Anterior cingulate cortex (tissue), 58 donors: ENCODE data around the gene KAZN.

Source experiments
- DNase-seq, 58 donors: peaks; one replicate each; lab custom pipeline; 2025; lab: John Stamatoyannopoulos, UW

KAZN gene

DNA sequence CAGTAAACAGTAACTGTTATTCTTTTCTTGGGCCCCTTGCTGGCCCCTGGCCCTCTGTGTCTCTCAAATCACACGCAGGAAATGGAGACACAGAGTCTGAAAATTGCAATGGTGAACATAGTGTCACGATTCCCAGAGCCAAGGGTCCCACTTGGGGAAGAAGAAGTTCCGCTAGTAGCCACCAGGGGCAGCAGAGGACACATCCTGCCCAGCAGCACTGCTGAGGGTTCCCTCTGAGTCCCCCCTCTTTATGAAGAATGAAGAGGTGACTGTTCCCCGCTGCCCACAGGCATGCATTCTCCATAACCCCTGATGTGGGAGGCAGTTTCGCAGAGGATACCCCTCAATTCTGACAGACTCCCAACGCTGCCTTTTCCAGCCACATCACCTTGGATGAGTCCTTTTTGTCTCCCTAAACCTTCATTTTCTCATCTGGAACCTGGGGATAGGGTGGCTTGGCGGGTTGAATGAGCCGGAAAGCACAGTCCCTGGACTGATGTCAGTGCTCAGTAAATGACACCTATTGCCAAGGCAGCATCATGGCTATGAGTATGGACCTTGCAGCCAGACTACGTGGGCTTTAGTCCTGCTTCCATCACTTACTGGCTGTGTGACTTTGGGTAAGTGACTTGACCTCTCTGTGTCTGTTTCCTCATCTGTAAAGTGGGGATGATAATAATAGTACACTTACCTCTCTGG lies 317.0 kb downstream of the KAZN start:
- DNase-seq, result peak in 26 of 58 donors; percentile 7 to 62 (median 19)

DNA sequence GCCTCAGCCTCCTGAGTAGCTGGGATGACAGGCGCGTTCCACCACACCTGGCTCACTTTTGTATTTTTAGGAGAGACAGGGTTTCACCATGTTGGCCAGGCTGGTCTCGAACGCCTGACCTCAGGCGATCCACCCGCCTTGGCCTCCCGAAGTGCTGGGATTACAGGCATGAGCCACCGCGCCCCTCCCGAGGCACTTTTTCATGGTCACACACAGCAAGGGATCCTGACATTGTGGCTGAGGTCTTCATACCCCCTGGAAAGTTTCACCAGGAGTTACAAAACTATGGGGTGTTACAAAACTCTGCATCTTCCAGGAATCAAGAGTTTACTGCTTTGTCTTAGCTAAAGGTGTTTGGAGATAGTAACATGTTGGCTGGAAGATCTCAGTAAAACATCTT lies 320.8 kb downstream of the KAZN start:
- DNase-seq, result no peak

DNA sequence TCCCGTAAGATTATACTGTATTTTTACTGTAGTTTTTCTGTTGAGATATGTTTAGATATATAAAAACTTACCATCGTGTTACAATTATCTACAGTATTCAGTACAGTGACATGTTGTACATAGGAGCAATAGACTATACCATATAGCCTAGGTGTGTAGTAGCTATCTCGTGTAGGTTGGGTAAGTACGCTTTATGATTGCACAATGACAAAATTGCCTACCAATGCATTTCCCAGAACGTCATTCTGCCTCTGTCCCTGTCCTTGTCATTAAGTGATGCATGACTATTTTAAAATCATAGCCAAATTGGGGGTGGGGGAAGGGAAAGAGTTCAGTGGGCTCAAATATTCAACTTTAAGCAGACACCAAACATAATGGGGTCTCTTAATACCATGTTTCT lies 321.3 kb downstream of the KAZN start:
- no peak for DNase-seq

DNA sequence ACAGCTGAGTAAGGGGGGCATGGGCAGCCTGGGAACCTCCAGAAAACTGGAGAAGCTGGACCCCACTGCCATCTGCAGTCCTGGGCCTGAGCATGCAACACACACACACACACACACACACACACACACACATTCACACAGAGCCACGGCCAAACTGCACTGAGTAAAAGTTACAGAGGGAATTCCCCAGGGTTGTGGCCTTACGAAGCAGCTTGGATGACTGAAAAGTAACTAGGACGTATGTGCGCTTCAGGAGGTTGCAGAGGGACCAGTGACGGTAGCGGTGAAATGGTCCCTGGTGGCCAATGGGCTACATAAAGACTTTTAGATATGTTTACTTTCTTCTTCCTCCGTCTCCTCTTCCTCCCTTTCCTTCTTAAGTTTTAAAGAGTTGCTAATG lies 322.6 kb downstream of the KAZN start:
- DNase-seq, result no peak

DNA sequence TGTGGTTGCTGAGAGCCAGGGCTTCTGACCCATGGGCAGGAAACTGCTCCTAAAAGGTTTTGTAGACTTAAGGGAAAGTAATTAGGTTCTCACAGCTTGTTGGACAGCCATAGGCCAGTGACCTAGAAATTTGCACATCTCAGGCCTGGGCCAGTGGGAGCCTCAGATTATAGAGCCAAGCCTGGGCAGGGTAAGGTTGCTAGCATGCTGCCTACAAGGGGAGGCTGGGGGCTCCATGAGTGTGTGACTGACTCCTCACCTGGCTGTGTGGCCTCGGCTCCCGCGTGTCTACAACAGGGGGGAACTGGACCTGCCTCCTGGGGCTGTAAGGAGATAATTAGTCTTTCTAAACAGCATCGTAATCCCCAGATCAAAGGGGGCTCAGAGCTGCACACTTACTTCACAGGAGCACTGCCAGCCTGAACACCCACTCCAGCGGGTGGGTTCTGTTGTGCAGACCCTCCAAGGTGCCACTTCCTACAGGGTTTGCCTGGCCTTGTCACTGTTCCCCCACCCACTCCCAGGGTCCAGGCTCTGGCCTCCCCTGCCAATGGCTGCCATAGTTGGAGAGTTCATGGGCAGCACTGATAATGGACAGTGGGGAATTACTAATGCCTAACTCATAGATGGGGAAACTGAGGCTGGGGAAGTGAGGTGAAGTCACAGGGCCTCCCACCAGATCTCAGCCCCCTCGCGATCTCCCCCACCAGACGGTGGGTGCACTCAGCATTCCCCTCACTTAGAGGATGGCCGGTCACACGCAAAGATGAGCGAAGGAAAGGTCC lies 324.6 kb downstream of the KAZN start:
- DNase-seq, result no peak

DNA sequence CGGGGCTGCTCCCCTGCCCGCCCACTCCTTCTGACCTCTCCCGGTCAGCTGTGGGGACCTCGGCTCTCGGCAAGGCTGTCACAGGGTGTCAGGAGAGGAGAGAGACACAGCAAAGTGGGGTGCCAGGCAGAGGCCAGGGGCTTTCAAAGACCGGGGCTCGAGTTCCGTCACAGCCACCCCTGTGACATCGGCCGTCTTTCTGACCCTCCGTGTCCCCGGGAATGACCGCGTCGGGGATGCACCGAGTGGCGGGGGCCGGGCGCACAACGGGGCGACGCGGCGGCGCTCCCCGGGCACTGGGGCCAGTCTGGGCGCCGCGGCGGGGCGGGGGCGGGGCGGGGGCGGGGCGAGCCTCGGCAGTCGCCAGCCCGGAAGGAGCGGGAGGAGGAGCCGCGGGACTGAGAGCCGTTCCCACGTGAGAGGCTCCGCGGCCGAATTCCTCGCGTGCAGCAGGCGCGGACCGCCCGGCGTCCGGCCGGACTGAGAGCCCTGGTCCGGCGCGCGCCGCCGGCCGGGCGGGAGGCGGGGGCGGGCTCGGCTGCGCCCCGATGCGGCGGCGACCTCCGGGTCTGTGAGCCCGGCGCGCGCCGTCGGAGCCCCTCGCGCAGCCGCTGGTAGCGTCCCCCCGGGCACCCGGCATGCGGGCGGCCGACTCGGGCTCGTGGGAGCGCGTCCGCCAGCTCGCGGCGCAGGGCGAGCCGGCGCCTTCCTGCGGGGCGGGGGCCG lies 325.4 kb downstream of the KAZN start:
- peak in 47 of 58 donors; percentile 9 to 80 (median 46) for DNase-seq

DNA sequence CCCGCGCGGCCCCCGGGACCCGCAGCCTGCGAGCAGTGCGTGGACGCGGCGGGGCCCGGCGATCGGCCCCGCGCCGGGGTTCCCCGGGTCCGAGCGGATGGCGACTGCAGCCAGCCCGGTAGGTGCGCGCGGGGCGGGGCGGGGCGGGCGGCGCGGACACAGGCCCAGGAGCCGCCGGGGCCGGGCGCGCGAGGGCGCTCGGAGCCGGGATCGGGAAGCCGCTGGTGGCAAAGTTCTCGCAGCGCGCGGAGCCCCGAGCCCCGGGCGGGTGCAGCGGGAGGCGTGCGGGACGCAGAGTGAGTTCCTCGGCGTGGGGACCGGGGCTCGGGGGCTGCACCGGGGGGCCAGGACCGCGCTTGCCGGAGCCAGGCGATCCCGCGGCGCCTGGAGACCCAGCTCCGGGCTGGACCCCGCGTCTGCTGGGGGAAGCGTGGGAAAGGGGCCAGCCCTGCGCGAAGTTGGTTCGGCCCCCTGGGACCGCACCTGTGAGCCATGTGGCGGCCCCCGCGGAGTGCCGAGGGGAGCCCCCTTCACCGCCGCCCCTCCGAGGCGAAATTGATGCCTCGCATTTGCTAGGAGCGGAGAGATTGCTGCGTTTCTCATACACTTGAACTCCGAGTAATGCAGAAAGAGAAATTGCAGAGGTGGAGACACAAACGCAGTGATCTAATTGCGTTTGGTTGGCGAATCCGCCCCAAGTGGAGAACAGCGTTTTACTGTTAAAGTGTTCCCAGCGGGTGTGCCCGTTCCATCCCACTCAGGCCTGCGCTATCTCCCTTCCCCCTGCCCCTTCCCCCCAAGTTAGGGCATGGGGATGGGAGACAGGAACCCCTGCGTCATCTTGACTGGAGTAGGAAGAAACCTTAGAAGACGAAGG lies 326.2 kb downstream of the KAZN start:
- peak in 35 of 58 donors; percentile 10 to 67 (median 45) for DNase-seq

DNA sequence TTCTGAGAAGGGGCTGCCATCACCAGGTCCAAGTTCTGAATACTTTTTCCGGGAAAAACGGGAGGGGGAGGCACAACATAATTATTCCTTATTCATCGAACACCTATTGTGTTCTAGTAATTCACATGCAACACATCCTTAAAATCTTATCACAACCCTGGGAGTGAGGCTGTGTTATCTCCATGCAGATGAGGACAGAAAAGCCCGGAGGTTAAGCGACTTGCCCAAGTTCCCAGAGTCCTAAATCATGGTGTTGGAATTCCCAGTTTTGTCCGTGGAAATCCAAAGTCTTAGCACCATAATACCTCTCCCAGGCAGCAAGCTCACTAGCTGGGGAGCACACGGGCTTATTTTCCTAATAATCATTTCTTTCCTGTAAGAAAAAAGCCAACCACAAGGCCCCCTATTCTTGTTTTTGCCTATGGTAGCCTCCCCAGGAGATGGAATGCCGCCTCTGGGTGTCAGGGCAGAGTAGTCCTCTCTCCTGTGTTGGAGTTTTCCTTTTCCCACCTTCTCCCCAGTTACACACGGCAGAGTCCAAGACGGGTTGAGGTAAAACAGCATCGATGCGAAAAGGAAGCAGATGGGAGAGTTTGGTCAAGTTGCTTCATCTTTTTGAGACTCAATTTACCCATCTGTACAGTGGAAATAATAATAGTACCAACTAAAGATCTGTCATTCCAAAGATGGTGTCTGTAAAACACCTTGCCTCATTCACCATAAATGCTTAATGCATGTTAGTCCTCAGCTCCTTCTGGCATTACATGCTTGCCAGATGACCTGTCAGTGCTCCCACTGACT lies 327.1 kb downstream of the KAZN start:
- no peak for DNase-seq

DNA sequence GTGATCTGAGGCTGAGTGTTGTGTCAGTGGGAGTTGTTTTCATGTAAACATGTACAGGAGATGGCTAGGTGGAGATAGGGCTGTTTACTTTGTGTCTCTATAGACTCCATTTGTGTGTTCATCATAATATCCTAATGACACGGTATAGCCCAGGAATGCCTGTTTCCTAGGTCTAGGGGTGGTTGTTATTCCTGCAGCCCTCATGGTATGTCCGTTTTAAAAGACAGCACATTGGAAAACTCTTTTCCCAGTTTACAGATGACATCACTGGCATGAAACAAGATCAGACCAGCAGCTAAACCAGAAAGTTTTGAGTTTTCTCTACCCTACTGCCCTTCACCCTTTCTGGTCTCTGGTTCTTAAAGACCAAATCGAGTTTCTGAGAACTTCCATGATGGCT lies 327.7 kb downstream of the KAZN start:
- DNase-seq, result no peak

DNA sequence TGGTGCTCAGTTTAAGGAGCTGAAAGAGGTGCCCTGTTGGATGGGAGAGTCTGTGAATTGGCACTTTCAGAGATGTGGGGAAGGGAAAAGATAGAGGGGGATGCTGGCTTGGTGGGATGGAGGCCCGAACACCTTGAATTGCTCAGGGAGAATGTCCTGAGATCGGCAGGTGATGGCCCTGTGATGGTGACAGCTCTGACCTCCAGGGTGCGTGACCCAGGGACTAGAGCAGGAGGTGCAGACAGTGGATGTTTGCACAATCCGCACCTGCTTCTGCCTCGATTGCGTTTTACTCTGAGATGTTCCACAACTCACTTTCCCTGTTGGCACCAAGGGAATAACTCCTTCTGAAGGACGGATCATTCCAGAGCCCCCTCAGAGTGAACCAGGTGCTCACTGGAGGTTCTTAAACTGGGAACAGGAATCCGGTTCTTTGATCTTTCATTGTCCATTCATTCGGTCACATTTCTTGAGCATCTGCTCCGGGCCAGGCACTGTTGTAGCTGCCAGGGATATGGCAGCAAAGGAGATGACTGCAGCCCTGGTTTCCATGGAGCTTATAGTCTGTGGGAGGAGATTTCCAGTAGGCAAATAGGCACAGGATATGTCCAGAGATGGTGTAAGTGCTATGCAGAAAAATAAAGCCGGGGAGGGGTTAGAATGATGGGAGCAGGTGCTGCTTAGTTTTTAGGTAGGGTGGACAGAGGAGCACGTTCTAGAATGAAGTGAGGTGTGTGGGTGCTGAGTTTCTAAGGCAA lies 328.5 kb downstream of the KAZN start:
- DNase-seq, result peak in 1 of 58 donors; percentile 15

DNA sequence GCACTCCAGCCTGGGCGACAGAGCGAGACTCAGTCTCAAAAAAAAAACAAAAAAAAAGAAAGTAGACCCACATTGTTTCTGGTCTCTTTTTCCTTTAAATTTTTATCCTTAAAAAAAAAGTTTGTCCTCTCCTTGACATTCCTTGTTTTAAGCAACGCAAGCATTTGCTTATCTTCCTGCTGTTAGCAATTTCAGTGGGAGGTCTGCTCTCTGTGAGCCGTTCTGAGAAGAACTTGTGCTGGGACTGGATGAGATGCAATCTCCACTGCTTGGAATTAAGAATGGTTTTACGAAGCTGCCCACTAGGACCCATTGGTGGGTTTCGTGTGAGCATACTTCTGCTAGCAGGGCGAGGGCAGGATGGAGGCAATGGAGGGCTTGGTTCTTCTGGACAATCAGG lies 329.9 kb downstream of the KAZN start:
- DNase-seq, result no peak

DNA sequence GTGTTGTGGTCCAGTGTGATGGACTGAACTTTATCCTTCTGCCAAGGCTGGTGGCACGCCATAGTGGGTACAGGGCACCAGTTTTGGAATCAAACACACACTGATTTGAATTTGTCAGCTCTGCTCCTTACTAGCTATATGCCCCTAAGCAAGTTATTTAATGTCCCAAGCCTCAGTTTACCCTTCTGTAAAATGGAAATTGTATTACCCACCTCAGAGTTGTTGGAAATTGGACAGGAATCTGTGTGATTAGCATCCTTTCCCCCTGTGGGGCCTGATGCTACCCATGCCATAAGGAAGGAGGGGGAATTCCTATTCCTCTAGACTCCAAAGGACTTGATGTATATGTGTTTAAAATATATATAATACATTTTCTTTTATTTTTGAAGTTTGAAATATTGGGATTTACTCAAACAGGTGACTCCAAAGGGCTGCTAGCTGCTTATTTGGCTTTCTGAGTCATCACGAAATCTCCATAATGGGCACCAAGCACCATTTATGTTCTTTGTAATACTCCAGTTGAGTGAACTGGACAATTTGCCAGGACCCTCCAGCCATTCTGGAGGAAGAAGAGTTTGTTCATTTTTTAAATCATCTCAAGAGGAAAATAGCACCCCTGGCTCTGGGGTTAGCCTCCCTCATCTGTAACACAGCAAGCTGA lies 330.5 kb downstream of the KAZN start:
- DNase-seq, result no peak

DNA sequence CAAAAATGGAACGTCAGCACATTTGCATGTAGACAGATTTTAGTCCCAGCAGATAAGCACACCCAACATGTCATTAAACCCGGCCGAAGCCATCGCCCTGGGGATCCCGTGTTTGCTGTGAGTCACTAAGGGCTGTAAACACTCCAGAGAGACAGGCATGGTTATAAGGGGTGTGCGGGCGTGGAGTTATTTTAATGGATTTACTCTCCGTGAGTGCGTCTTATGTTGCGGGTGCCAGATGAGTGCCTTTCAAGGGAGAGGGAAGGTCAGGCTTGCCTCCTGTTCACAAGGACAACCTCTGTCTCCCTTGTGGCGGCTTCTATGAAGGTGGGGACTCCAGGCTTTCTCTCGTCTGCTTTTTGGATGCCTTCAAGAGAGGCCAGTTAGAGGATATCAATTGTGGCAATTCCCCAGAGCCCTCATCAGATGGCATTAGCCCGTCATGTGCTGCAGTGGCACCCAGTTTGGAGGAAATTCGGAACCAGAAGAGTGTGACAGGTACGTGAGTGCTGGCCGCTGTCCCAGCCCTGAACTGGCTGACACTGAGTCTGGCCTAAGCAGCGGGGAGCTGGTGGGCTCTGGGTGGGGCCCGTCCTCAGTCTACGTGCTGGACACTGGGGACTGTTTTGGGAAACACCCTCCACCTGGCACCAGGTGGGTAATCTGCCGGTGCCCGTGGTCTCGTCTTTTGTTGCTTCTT lies 331.2 kb downstream of the KAZN start:
- DNase-seq, result peak in 3 of 58 donors; percentile 26 to 33 (median 27)

DNA sequence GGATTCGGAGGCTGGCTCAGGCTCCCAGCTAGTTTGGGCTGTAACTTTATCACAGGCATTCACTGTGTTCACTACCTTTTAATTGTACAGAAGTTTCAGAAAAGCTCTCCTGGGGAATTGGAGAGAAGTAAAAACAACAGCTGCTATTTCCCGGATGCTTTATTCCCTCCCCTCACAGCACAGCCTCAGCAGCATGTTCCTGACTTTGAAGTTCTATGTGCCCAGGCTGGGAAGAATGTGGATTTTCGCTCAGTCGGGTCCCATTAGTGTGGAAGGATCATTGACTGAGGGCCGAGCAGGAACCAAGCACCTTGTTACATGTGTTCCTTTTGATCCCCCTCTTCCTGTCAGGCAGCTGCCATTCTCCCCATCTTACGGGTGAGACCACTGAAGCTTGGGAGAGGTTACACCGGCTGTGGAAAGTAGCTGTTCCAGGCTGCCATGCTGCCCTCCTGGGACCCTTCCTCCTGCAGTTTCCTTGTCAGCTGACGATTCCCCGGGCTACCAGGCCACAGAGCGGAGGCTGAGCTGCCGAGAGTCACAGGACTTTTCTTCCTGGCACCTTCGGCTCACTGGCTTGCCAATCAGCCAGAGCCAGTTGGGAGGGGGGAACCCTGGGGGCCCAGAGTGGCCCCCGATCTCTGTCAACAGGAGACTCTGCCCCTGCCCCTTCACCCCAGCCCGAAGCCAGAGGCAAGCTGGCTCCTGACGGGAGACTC lies 331.9 kb downstream of the KAZN start:
- peak in 4 of 58 donors; percentile 22 to 29 (median 24) for DNase-seq

DNA sequence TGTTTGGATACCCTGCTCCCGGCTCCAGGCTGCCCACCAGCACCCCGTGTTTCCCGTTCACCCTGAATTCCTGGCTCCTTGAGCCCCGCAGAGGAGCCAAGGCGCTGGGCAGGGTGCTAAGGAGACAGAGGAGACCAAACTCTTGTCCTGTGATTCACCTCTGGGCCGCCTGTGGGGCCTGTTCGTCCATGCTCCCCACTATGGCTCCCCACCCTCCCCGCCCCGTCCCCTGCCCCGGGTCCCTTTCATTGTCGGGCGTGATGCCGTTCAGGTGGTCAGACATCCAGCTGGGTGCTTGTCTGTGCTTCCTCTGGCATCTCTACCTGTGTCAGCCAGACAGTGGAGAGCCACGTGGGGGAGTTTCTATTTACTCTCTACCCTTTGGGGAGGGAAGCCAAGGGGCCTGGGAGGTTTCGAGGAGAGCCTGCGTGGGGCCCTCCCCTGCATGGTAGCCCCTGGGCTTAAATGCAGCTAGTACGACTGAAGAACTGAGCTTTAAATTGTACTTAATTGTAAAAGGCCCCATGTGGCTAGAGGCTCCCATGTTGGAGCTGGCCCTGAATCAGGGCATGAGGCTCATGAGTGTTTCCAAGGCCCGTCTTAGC lies 333.7 kb downstream of the KAZN start:
- DNase-seq, result no peak

DNA sequence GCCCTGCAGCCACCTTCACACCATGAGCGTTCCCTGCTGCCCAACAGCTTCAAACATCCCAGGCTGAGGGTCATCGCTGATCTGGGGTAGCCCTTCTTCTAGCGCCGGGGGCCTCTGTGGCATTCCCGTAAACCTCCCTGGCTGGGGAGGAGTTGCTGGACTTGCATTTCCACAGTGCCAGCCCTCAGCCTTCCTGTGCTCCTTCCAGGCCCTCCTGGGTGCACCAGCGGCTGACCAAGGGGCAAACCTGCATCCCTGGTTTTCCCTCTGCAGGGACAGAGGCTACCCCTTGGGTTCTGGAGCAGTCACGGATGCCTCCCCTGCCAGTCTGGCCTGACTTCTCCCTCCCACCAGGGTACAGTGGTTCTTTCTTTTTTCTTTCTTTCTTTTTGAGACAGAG lies 336.4 kb downstream of the KAZN start:
- peak in 1 of 58 donors; percentile 28 for DNase-seq
